ENCODE measurements around the gene IRS2.

The IRS2 gene

GRCh38 chr13:109769275-109769674 is 17.1 kb downstream of the IRS2 start:
- Histone ChIP-seq H3K27me3 (ENCODE audit: insufficient read depth, insufficient read length) (no peaks in the 10 kb centered on the region), H3K9ac (ENCODE audit: insufficient read length, low read depth) (no peak overlapping the region), H3K9me3 (ENCODE audit: insufficient read depth, low read length) (no peaks in the 10 kb centered on the region), H3K4me3 (ENCODE audit: insufficient read length, low read depth) (no peak overlapping the region), H3K36me3 (ENCODE audit: insufficient read depth, insufficient read length, low read length) (peaks cover 13% of the 10 kb centered on the region), H3K4me1 (ENCODE audit: insufficient read depth, insufficient read length) (no peaks in the 10 kb centered on the region)
- no peak for TF ChIP-seq SUZ12 (IDR thresholded peaks at IDR 0.05; ENCODE audit: extremely low read depth, insufficient read depth, insufficient read length)
- no peak for TF ChIP-seq YY1 (IDR thresholded peaks at IDR 0.05; ENCODE audit: insufficient read depth, insufficient read length)
- TF ChIP-seq ZNF274 (IDR thresholded peaks at IDR 0.05; ENCODE audit: low read depth, low read length): no peak
- DNase-seq (ENCODE audit: low read depth, low spot score): no peak

- TF ChIP-seq SUZ12 (IDR thresholded peaks at IDR 0.05; ENCODE audit: extremely low read depth, insufficient read depth, insufficient read length): no peak
- no peak for TF ChIP-seq YY1 (IDR thresholded peaks at IDR 0.05; ENCODE audit: insufficient read depth, insufficient read length)
- Histone ChIP-seq H3K4me3 (ENCODE audit: insufficient read length, low read depth) (no peak overlapping the region), H3K27me3 (ENCODE audit: insufficient read depth, insufficient read length) (no peaks in the 10 kb centered on the region), H3K9ac (ENCODE audit: insufficient read length, low read depth) (no peak overlapping the region), H3K36me3 (ENCODE audit: insufficient read depth, insufficient read length, low read length) (peaks cover 13% of the 10 kb centered on the region), H3K9me3 (ENCODE audit: insufficient read depth, low read length) (no peaks in the 10 kb centered on the region), H3K4me1 (ENCODE audit: insufficient read depth, insufficient read length) (no peaks in the 10 kb centered on the region)
- DNase-seq (ENCODE audit: low read depth, low spot score): no peak
These were observed 17.8 kb downstream of the IRS2 start for GRCh38 chr13:109768616-109769015.

GRCh38 chr13:109768176-109768575 is 18.2 kb downstream of the IRS2 start:
- Histone ChIP-seq H3K9me3 (ENCODE audit: insufficient read depth, low read length) (no peaks in the 10 kb centered on the region), H3K27me3 (ENCODE audit: insufficient read depth, insufficient read length) (no peaks in the 10 kb centered on the region), H3K4me3 (ENCODE audit: insufficient read length, low read depth) (no peak overlapping the region), H3K36me3 (ENCODE audit: insufficient read depth, insufficient read length, low read length) (peaks cover 13% of the 10 kb centered on the region), H3K4me1 (ENCODE audit: insufficient read depth, insufficient read length) (no peaks in the 10 kb centered on the region), H3K9ac (ENCODE audit: insufficient read length, low read depth) (no peak overlapping the region)
- DNase-seq (ENCODE audit: low read depth, low spot score): no peak
- no peak for TF ChIP-seq YY1 (IDR thresholded peaks at IDR 0.05; ENCODE audit: insufficient read depth, insufficient read length)
- no peak for TF ChIP-seq ZNF274 (IDR thresholded peaks at IDR 0.05; ENCODE audit: low read depth, low read length)
- no peak for TF ChIP-seq SUZ12 (IDR thresholded peaks at IDR 0.05; ENCODE audit: extremely low read depth, insufficient read depth, insufficient read length)

- Histone ChIP-seq H3K9me3 (ENCODE audit: insufficient read depth, low read length) (no peaks in the 10 kb centered on the region), H3K27me3 (ENCODE audit: insufficient read depth, insufficient read length) (no peaks in the 10 kb centered on the region), H3K4me1 (ENCODE audit: insufficient read depth, insufficient read length) (no peaks in the 10 kb centered on the region), H3K4me3 (ENCODE audit: insufficient read length, low read depth) (no peak overlapping the region), H3K36me3 (ENCODE audit: insufficient read depth, insufficient read length, low read length) (peaks cover 13% of the 10 kb centered on the region), H3K9ac (ENCODE audit: insufficient read length, low read depth) (no peak overlapping the region)
- no peak for DNase-seq (ENCODE audit: low read depth, low spot score)
- TF ChIP-seq YY1 (IDR thresholded peaks at IDR 0.05; ENCODE audit: insufficient read depth, insufficient read length) (no peak), SUZ12 (IDR thresholded peaks at IDR 0.05; ENCODE audit: extremely low read depth, insufficient read depth, insufficient read length) (no peak), ZNF274 (IDR thresholded peaks at IDR 0.05; ENCODE audit: low read depth, low read length) (no peak)
These were observed 19.4 kb downstream of the IRS2 start for GRCh38 chr13:109767023-109767422.

- peaks cover 9% of the 10 kb centered on the region for H3K36me3 ChIP-seq (ENCODE audit: insufficient read depth, insufficient read length, low read length)
- H3K27me3 ChIP-seq (ENCODE audit: insufficient read depth, insufficient read length): no peaks in the 10 kb centered on the region
- H3K4me1 ChIP-seq (ENCODE audit: insufficient read depth, insufficient read length): peaks cover 3% of the 10 kb centered on the region
- no peak overlapping the region for H3K9ac ChIP-seq (ENCODE audit: insufficient read length, low read depth)
- no peak for TF ChIP-seq SUZ12 (IDR thresholded peaks at IDR 0.05; ENCODE audit: extremely low read depth, insufficient read depth, insufficient read length)
- TF ChIP-seq ZNF274 (IDR thresholded peaks at IDR 0.05; ENCODE audit: low read depth, low read length): no peak
- TF ChIP-seq YY1 (IDR thresholded peaks at IDR 0.05; ENCODE audit: insufficient read depth, insufficient read length): no peak
- no peaks in the 10 kb centered on the region for H3K9me3 ChIP-seq (ENCODE audit: insufficient read depth, low read length)
- no peak overlapping the region for H3K4me3 ChIP-seq (ENCODE audit: insufficient read length, low read depth)
- DNase-seq (ENCODE audit: low read depth, low spot score): no peak
These were observed 21.7 kb downstream of the IRS2 start for GRCh38 chr13:109764470-109765291.

- DNase-seq (ENCODE audit: low read depth, low spot score): no peak
- Histone ChIP-seq H3K4me3 (ENCODE audit: insufficient read length, low read depth) (no peak overlapping the region), H3K4me1 (ENCODE audit: insufficient read depth, insufficient read length) (peaks cover 3% of the 10 kb centered on the region), H3K27me3 (ENCODE audit: insufficient read depth, insufficient read length) (no peaks in the 10 kb centered on the region), H3K9ac (ENCODE audit: insufficient read length, low read depth) (no peak overlapping the region), H3K36me3 (ENCODE audit: insufficient read depth, insufficient read length, low read length) (peaks cover 9% of the 10 kb centered on the region), H3K9me3 (ENCODE audit: insufficient read depth, low read length) (no peaks in the 10 kb centered on the region)
- no peak for TF ChIP-seq SUZ12 (IDR thresholded peaks at IDR 0.05; ENCODE audit: extremely low read depth, insufficient read depth, insufficient read length)
- TF ChIP-seq YY1 (IDR thresholded peaks at IDR 0.05; ENCODE audit: insufficient read depth, insufficient read length): no peak
- TF ChIP-seq ZNF274 (IDR thresholded peaks at IDR 0.05; ENCODE audit: low read depth, low read length): no peak
These were observed 22.3 kb downstream of the IRS2 start for GRCh38 chr13:109764045-109764444.

- H3K9ac ChIP-seq (ENCODE audit: insufficient read length, low read depth): no peak overlapping the region
- peaks cover 3% of the 10 kb centered on the region for H3K4me1 ChIP-seq (ENCODE audit: insufficient read depth, insufficient read length)
- no peak overlapping the region for H3K4me3 ChIP-seq (ENCODE audit: insufficient read length, low read depth)
- no peak for DNase-seq (ENCODE audit: low read depth, low spot score)
- peaks cover 9% of the 10 kb centered on the region for H3K36me3 ChIP-seq (ENCODE audit: insufficient read depth, insufficient read length, low read length)
- TF ChIP-seq SUZ12 (IDR thresholded peaks at IDR 0.05; ENCODE audit: extremely low read depth, insufficient read depth, insufficient read length): no peak
- TF ChIP-seq YY1 (IDR thresholded peaks at IDR 0.05; ENCODE audit: insufficient read depth, insufficient read length): no peak
- no peak for TF ChIP-seq ZNF274 (IDR thresholded peaks at IDR 0.05; ENCODE audit: low read depth, low read length)
- no peaks in the 10 kb centered on the region for H3K27me3 ChIP-seq (ENCODE audit: insufficient read depth, insufficient read length)
- no peaks in the 10 kb centered on the region for H3K9me3 ChIP-seq (ENCODE audit: insufficient read depth, low read length)
These were observed 23.6 kb downstream of the IRS2 start for GRCh38 chr13:109762791-109763190.

All from NT2/D1 (cell line).